Mammary microvascular endothelial cell (primary cell): ENCODE results near the gene ABHD8. TPM values are rescaled to one million over a fixed set of nuclear protein-coding genes. Genes with fewer than 3 reads are reported as not detected.

Experiments used
- total RNA-seq: library from RNA; depleted of rRNA; stranded (reverse); fragments of >200 nt; gene quantifications from 2 replicates; pipeline ENCODE4 v1.2.3, GENCODE V29; 2015

ABHD8 gene
- total RNA-seq = 3.1 and 5.4 TPM in 2 replicates

GRCh38 chr19:17303167-17303939 is at the start of gene ABHD8:
Gene ABHD8, minus strand, starts transcription at chr19:17303425. Its CDS starts 1,809 bp downstream, at chr19:17301616.

GRCh38 chr19:17336872-17337674 is 33.8 kb upstream of the ABHD8 start, which contains the start of gene GTPBP3:
Gene GTPBP3, plus strand, starts transcription at chr19:17337553. Its CDS starts 59 bp downstream, at chr19:17337612.

GRCh38 chr19:17334414-17335409 is 31.5 kb upstream of the ABHD8 start, which contains the start of gene ANO8:
Gene ANO8, minus strand, starts transcription at chr19:17334855. Its CDS starts 185 bp downstream, at chr19:17334670.

GRCh38 chr19:17309198-17309964 is 6.2 kb upstream of the ABHD8 start, which contains the start of gene DDA1:
Gene DDA1, plus strand, starts transcription at chr19:17309563. Its CDS starts 92 bp downstream, at chr19:17309655.

DNA sequence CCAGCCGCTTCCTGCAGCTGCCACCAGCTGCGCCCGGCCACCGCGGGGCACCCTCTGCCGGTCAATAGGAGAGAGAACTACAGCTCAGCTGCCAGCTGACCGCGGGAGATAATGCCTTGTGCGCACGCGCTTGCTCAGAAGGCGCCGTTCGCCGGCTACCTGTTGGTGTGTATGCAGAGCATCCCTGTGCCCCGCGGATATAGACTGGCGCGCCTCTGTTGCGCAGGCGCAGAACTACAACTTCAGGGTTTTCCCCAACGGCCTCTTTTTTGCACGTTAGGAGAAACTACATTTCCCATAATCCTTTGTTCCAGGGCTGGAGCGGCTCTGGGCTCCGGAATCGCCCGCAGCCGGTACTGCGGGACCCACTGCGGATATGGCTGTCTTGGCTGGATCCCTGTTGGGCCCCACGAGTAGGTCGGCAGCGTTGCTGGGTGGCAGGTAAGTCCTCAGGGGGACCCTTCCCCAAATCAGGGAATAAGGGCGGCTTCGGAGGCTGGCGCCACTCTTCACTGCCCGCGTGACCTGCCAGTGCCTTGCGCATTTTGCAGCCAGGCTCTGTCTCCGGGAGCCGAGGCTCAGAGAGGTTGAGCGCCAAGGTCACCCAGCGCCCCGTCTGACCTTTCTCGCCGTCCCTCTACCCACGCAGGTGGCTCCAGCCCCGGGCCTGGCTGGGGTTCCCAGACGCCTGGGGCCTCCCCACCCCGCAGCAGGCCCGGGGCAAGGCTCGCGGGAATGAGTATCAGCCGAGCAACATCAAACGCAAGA is 2.5 kb upstream of the ABHD8 start, which contains the start of gene MRPL34:
TSS of gene MRPL34 (plus strand) at position 356 of the 768 bp plus-strand sequence. CDS start at position 377, 21 bp downstream.

GRCh38 chr19:17281391-17282304 is 21.6 kb downstream of the ABHD8 start, which contains the start of gene ANKLE1:
Gene ANKLE1, plus strand, starts transcription at chr19:17281901. Its CDS starts 20 bp downstream, at chr19:17281921.

GRCh38 chr19:17266975-17267788 is 36.0 kb downstream of the ABHD8 start, which contains the start of gene BABAM1:
Gene BABAM1, plus strand, starts transcription at chr19:17267443. Its CDS starts 1,364 bp downstream, at chr19:17268807.

DNA sequence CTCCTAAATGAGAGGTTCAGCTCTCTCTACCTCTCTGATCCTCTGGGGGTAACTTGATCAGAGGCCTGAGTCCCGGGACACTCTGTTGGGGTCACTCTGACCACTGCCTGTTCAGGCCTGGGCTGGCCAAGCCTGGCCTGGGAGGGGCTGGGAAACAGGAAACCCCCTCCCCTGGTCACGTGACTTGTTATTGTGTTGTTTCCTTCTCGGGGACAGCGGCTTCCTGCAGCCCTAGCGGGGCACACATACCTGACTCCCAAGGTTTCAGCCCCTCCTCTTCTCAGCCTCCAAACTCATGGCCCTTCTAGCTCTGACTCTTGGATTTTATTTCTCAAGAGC is 38.6 kb downstream of the ABHD8 start, which contains the start of gene USHBP1:
TSS of gene USHBP1 (minus strand) at position 105 of the 339 bp plus-strand sequence. CDS start 446 bp downstream, outside the sequence.

DNA sequence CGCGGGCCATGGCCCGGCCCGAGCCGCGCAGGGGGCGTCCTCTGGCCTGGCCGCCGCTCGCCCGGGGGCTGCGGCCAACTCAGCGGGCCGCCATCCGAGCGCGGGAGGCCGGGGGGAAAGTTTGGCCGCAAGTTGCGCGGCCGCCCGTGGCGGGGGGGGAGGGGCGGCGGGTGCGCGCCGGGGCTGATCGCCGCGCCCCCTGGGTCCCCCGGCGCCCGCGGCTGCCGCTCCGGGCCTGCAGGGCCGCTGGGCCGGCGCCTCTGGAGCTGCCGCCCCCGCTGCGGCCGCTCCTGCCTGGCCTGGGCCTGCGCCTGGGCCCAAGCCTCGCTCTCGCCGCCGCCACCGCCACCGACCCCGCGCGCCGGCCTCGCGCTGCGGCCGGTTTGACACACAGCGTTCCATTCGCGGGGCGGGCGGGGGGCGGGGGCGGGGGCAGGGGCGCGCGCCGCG is 57.7 kb downstream of the ABHD8 start, which contains the start of gene NR2F6:
TSS of gene NR2F6 (minus strand) at position 385 of the 450 bp plus-strand sequence. CDS start 699 bp downstream, outside the sequence.

Other genes starting within 250 kb of the ABHD8 start
- gene HAUS8, start 228.0 kb downstream of the ABHD8 start, total RNA-seq = 12.8 and 15.5 TPM in 2 replicates
- gene MYO9B, start 227.6 kb downstream of the ABHD8 start, total RNA-seq = 69.8 and 80.9 TPM in 2 replicates
- gene USE1, start 88.1 kb downstream of the ABHD8 start, total RNA-seq = 15.0 and 18.3 TPM in 2 replicates
- gene OCEL1, start 77.2 kb downstream of the ABHD8 start, total RNA-seq = 2.4 and 8.8 TPM in 2 replicates
- gene NR2F6, start 57.5 kb downstream of the ABHD8 start, total RNA-seq = 55.6 and 56.3 TPM in 2 replicates
- gene USHBP1, start 38.7 kb downstream of the ABHD8 start, total RNA-seq = 16.5 and 23.6 TPM in 2 replicates
- 141 and 165 TPM in 2 replicates for gene BABAM1, start 36.0 kb downstream of the ABHD8 start, total RNA-seq
- gene ANKLE1, start 21.5 kb downstream of the ABHD8 start, total RNA-seq = 0.73 and 1.3 TPM in 2 replicates
- 56.7 and 76.8 TPM in 2 replicates for gene MRPL34, start 2.4 kb upstream of the ABHD8 start, total RNA-seq
- gene DDA1, start 6.1 kb upstream of the ABHD8 start, total RNA-seq = 60.0 TPM in 2 replicates
- gene ANO8, start 31.4 kb upstream of the ABHD8 start, total RNA-seq = 2.3 TPM in 2 replicates
- 15.0 and 15.3 TPM in 2 replicates for gene GTPBP3, start 34.1 kb upstream of the ABHD8 start, total RNA-seq
- 6.3 and 8.9 TPM in 2 replicates for gene PLVAP, start 73.9 kb upstream of the ABHD8 start, total RNA-seq
- not detected in 2 replicates for gene CCDC194, start 90.8 kb upstream of the ABHD8 start, total RNA-seq
- 295 and 315 TPM in 2 replicates for gene BST2, start 102.2 kb upstream of the ABHD8 start, total RNA-seq
- gene MVB12A, start 116.6 kb upstream of the ABHD8 start, total RNA-seq = 68.6 and 75.3 TPM in 2 replicates
- gene TMEM221, start 145.2 kb upstream of the ABHD8 start, total RNA-seq = not detected in 2 replicates
- gene NXNL1, start 157.5 kb upstream of the ABHD8 start, total RNA-seq = not detected in 2 replicates
- 7.5 and 8.9 TPM in 2 replicates for gene SLC27A1, start 167.1 kb upstream of the ABHD8 start, total RNA-seq
- gene PGLS, start 208.2 kb upstream of the ABHD8 start, total RNA-seq = 92.7 and 109 TPM in 2 replicates